SK-N-SH (cell line): ENCODE data around the gene SERPINA1. TPM values are rescaled to one million over a fixed set of nuclear protein-coding genes. Genes with fewer than 3 reads are reported as not detected.
"Not testable (repeated sequence)": the region's sequence is repeated elsewhere in the genome, so short reads cannot be mapped to it uniquely, and the experiment has no call there.

Experiments used
- CTCF ChIA-PET: fragments of 300-600, 350-600 bp; formaldehyde crosslinking; extraction: SDS; loops from one replicate; lab custom pipeline; 2021; lab: Yijun Ruan, JAX
- POLR2A ChIA-PET: fragments of 350-600 bp; sonication (Branson Sonifier 250); formaldehyde crosslinking; extraction: SDS; loops from one replicate; lab custom pipeline; 2020; ENCODE audit warnings: antibody characterized with exemption, inconsistent platforms; lab: Yijun Ruan, JAX
- DNase-seq: peaks from one replicate; pipeline ENCODE4 v3.0.0; 2012
- H2AFZ ChIP-seq: fragments of 200-600 bp; sonication (generic); 2 replicates; pipeline ENCODE4 v1.8.1; 2016; ENCODE audit warnings: antibody characterized with exemption, mild to moderate bottlenecking, low read depth
- H3F3A ChIP-seq: fragments of 200-600 bp; sonication (generic); replicated peaks from 2 replicates; pipeline ENCODE3; 2016; ENCODE audit warnings: antibody characterized with exemption, mild to moderate bottlenecking; ENCODE audit not compliant: insufficient read depth
- H3K27ac ChIP-seq, 2 experiments: fragments of 200-500 bp in 1 of 2; fragments of 200-600 bp in 1 of 2; sonication (Bioruptor generic) in 1 of 2; sonication (generic), shearing (Covaris generic) in 1 of 2; 2 replicates each; pipeline versions ENCODE4 v1.5.1 to v1.6.1; 2014 to 2016; ENCODE audit warnings: low read depth in 2 of 2, inconsistent platforms in 1 of 2, low read length in 1 of 2, mild to moderate bottlenecking in 1 of 2, mixed read lengths in 1 of 2
- H3K27me3 ChIP-seq: fragments of 200-600 bp; sonication (generic), shearing (Covaris generic); 2 replicates; pipeline ENCODE4 v1.6.1; 2016; ENCODE audit warnings: mixed run types; ENCODE audit not compliant: insufficient read depth
- H3K36me3 ChIP-seq, 2 experiments: fragments of 200-500 bp in 1 of 2; fragments of 200-600 bp in 1 of 2; sonication (Bioruptor generic) in 1 of 2; sonication (generic) in 1 of 2; replicated peaks in 1 of 2; 2 replicates each; pipeline versions ENCODE3 to v1.5.1; 2014 to 2016; ENCODE audit warnings: low read length in 1 of 2, mild to moderate bottlenecking in 1 of 2; ENCODE audit not compliant: insufficient read depth in 2 of 2, control insufficient read depth in 1 of 2
- H3K4me1 ChIP-seq, 2 experiments: fragments of 200-500 bp in 1 of 2; fragments of 200-600 bp in 1 of 2; sonication (Bioruptor generic) in 1 of 2; sonication (generic), shearing (Covaris generic) in 1 of 2; 2 replicates each; pipeline versions ENCODE4 v1.5.1 to v1.6.1; 2014 to 2016; ENCODE audit warnings: low read depth in 1 of 2, low read length in 1 of 2, mixed run types in 1 of 2; ENCODE audit not compliant: insufficient read depth in 2 of 2, control insufficient read depth in 1 of 2
- H3K4me2 ChIP-seq: fragments of 200-600 bp; sonication (generic), shearing (Covaris generic); 2 replicates; pipeline ENCODE4 v1.6.1; 2017; ENCODE audit warnings: mixed run types
- H3K4me3 ChIP-seq, 2 experiments: fragments of 200-500 bp in 1 of 2; fragments of 200-600 bp in 1 of 2; sonication (Bioruptor generic) in 1 of 2; sonication (generic), shearing (Covaris generic) in 1 of 2; 2 replicates each; pipeline versions ENCODE4 v1.5.1 to v1.8.1; 2014 to 2016; ENCODE audit warnings: low read depth in 2 of 2, inconsistent platforms in 1 of 2, low read length in 1 of 2, mild to moderate bottlenecking in 1 of 2, mixed read lengths in 1 of 2, moderate library complexity in 1 of 2
- H3K79me2 ChIP-seq: fragments of 200-600 bp; sonication (generic); 2 replicates; pipeline ENCODE4 v1.8.1; 2017; ENCODE audit warnings: mild to moderate bottlenecking; ENCODE audit not compliant: insufficient read depth
- H3K9ac ChIP-seq: fragments of 200-600 bp; sonication (generic); 2 replicates; pipeline ENCODE4 v1.6.1; 2017; ENCODE audit warnings: mixed run types
- H3K9me2 ChIP-seq: fragments of 200-600 bp; sonication (generic); 2 replicates; pipeline ENCODE4 v1.6.1; 2017; ENCODE audit warnings: mixed run types
- H3K9me3 ChIP-seq: fragments of 200-600 bp; sonication (generic); 2 replicates; pipeline ENCODE4 v1.6.1; 2017; ENCODE audit warnings: mixed run types, mild to moderate bottlenecking, moderate library complexity
- H4K20me1 ChIP-seq: fragments of 200-600 bp; sonication (generic); 2 replicates; pipeline ENCODE4 v1.6.1; 2017; ENCODE audit warnings: mild to moderate bottlenecking, mixed run types; ENCODE audit not compliant: insufficient read depth
- ELF1 ChIP-seq: IDR thresholded peaks from 2 replicates; pipeline ENCODE4 v1.4.0; 2012
- FOXJ3 ChIP-seq: sonication (generic); formaldehyde crosslinking; IDR thresholded peaks from 2 replicates; pipeline ENCODE4 v1.5.1; 2020; ENCODE audit warnings: mild to moderate bottlenecking, missing genetic modification reagents
- FOXM1 ChIP-seq: IDR thresholded peaks from 2 replicates; pipeline ENCODE4 v1.4.0; 2012; ENCODE audit warnings: low read depth, mild to moderate bottlenecking
- JUND ChIP-seq: IDR thresholded peaks from 2 replicates; pipeline ENCODE4 v1.4.0; 2012
- MXI1 ChIP-seq: IDR thresholded peaks from 2 replicates; pipeline ENCODE4 v1.6.1; 2012; ENCODE audit warnings: mild to moderate bottlenecking, low read depth, low read length, improper control_type of control experiment
- PBX3 ChIP-seq: IDR thresholded peaks from 2 replicates; pipeline ENCODE4; 2012
- POLR2AphosphoS5 ChIP-seq: IDR thresholded peaks from 2 replicates; pipeline ENCODE4 v1.6.1; 2012; ENCODE audit warnings: low read depth, low read length
- RFX5 ChIP-seq: IDR thresholded peaks from 2 replicates; pipeline ENCODE4 v1.6.1; 2012; ENCODE audit warnings: mild to moderate bottlenecking, improper control_type of control experiment, low read length
- RXRA ChIP-seq: IDR thresholded peaks from 2 replicates; pipeline ENCODE4 v1.4.0; 2012; ENCODE audit warnings: low read depth, mild to moderate bottlenecking, borderline replicate concordance
- TAF1 ChIP-seq: IDR thresholded peaks from 2 replicates; pipeline ENCODE4 v1.6.1; 2012; ENCODE audit warnings: low read depth, mild to moderate bottlenecking, low read length, moderate library complexity, borderline replicate concordance
- TEAD4 ChIP-seq: IDR thresholded peaks from 2 replicates; pipeline ENCODE4 v1.4.0; 2012; ENCODE audit warnings: mild to moderate bottlenecking, borderline replicate concordance; ENCODE audit not compliant: insufficient read depth
- WGBS: methylation state at CpG from one replicate; pipeline ENCODE4 v1.1.6; 2017; ENCODE audit warnings: low lambda C conversion rate; 5-methylcytosine and 5-hydroxymethylcytosine counted together
- polyA plus RNA-seq, 3 experiments: library from polyadenylated mRNA; depleted of rRNA; stranded (reverse); fragments of >200 nt; gene quantifications; 2 replicates each; pipeline ENCODE4 v1.2.3, GENCODE V29; 2012

SERPINA1 gene
- polyA plus RNA-seq, 1 of the 3 experiments (the other 2 are of a cell fraction): 11.3 TPM

DNA sequence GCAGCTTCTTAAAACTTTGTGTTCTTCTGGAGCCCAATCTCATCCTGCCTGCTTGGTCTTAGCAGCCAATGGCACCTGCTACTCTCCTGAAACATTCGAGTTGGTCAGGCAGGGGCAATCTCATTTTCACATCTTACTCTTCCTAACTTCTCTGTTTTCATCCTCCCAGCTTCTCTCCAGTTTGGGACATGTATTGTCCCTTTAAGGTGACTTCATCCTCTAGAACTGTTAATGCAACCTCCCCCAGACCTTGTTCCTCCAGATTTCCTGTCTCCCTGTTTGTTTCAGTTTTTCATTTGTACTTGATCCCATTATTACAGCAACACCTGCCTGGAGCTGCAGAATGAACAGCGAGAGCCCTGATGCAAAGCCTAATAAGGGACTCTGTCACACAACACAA lies 32.9 kb upstream of the SERPINA1 start:
- no peak overlapping the region for H3K27ac ChIP-seq
- H3K9me3 ChIP-seq: no peaks in the 10 kb centered on the region
- H3K9ac ChIP-seq: no peak overlapping the region
- no peaks in the 10 kb centered on the region; the same call in 1 of the 2 replicates for H3K27me3 ChIP-seq
- no peaks in the 10 kb centered on the region for H3K9me2 ChIP-seq
- DNase-seq: no peak
- CTCF ChIA-PET: interaction anchor here (1.2 to 3.5 kb wide), 5 partner anchors 12 to 128 kb away, joined by 3 to 37 read pairs (median 4); no protein-coding TSS in a partner anchor
- no peaks in the 10 kb centered on the region for H3K4me1 ChIP-seq
- no peak overlapping the region for H3K4me2 ChIP-seq
- TF ChIP-seq POLR2AphosphoS5: no peak
- TF ChIP-seq MXI1: no peak
- TF ChIP-seq JUND: no peak
- TF ChIP-seq FOXM1: no peak
- no peak for TF ChIP-seq FOXJ3 (CRISPR knock-in tag)
- no peak for TF ChIP-seq TEAD4
- TF ChIP-seq TAF1: no peak
- TF ChIP-seq PBX3: no peak
- no peak for TF ChIP-seq RFX5
- no peak for TF ChIP-seq ELF1
- no peak for TF ChIP-seq RXRA
- TF ChIP-seq, all 33 proteins: peak for 0
- H3K4me3 ChIP-seq: no peak overlapping the region
- H4K20me1 ChIP-seq: no peaks in the 10 kb centered on the region
- WGBS: 3% methylated on average over 2 of the region's 2 CpGs
- no peaks in the 10 kb centered on the region for H3K36me3 ChIP-seq
- no peak overlapping the region for H2AFZ ChIP-seq
- H3K79me2 ChIP-seq: no peaks in the 10 kb centered on the region
- H3F3A ChIP-seq: no peaks in the 10 kb centered on the region
- POLR2A ChIA-PET: no interaction called here

GRCh38 chr14:94417497-94418205 lies 29.2 kb upstream of the SERPINA1 start:
- H3K9me2 ChIP-seq, H3K4me1 ChIP-seq, H3K4me2 ChIP-seq, DNase-seq, POLR2A ChIA-PET, H4K20me1 ChIP-seq, H3K4me3 ChIP-seq, H3F3A ChIP-seq, H3K27ac ChIP-seq, H3K9me3 ChIP-seq, H2AFZ ChIP-seq, H3K27me3 ChIP-seq, H3K36me3 ChIP-seq, H3K79me2 ChIP-seq, H3K9ac ChIP-seq: not testable (repeated sequence)
- whole genome bisulfite sequencing: 0% methylated on average over 3 of the region's 3 CpGs
- CTCF ChIA-PET: interaction anchor here (1.0 kb wide), 1 partner anchor 9 kb away, joined by 3 read pairs; no protein-coding TSS in a partner anchor
